Measurements from ENCODE around the gene NAA10.
"Not testable (repeated sequence)": the region's sequence is repeated elsewhere in the genome, so short reads cannot be mapped to it uniquely, and the experiment has no call there.

NAA10 gene

GRCh38 chrX:153934762-153935325, at the start of gene NAA10:
Gene NAA10, minus strand, starts transcription at chrX:153935037. Its CDS starts 133 bp downstream, at chrX:153934904.
- peak; percentile 14 for DNase-seq

GRCh38 chrX:153983321-153983801, 48.5 kb upstream of the NAA10 start:
- no peak for DNase-seq

GRCh38 chrX:153981771-153982533, 47.1 kb upstream of the NAA10 start:
- DNase-seq, result no peak

GRCh38 chrX:153981231-153981630, 46.4 kb upstream of the NAA10 start:
- no peak for DNase-seq

- DNase-seq, result not testable (repeated sequence)
Measured at GRCh38 chrX:153980394-153980793, 45.6 kb upstream of the NAA10 start.

- no peak for DNase-seq
Measured at GRCh38 chrX:153974726-153975286, 40.0 kb upstream of the NAA10 start.

GRCh38 chrX:153974003-153974725, 39.3 kb upstream of the NAA10 start:
- DNase-seq, result no peak

GRCh38 chrX:153973127-153974002, 38.5 kb upstream of the NAA10 start:
- DNase-seq, result peak; percentile 12

- DNase-seq, result peak; percentile 80
Measured at GRCh38 chrX:153972368-153973126, 37.7 kb upstream of the NAA10 start, which contains the start of gene TMEM187. Gene TMEM187, plus strand, starts transcription at chrX:153972754. Its CDS starts 9,309 bp downstream, at chrX:153982063.

- DNase-seq, result peak; percentile 76
Measured at GRCh38 chrX:153971450-153972367, 36.9 kb upstream of the NAA10 start, which contains the start of gene HCFC1. Gene HCFC1, minus strand, starts transcription at chrX:153971818. Its CDS starts 978 bp downstream, at chrX:153970840.

- DNase-seq, result peak; percentile 68
Measured at GRCh38 chrX:153971124-153971449, 36.2 kb upstream of the NAA10 start.

GRCh38 chrX:153970357-153971123, 35.7 kb upstream of the NAA10 start:
- peak; percentile 42 for DNase-seq

- no peak for DNase-seq
Measured at GRCh38 chrX:153969904-153970356, 35.1 kb upstream of the NAA10 start.

- DNase-seq, result no peak
Measured at GRCh38 chrX:153969125-153969903, 34.5 kb upstream of the NAA10 start.

GRCh38 chrX:153968754-153969124, 33.9 kb upstream of the NAA10 start:
- DNase-seq, result peak; percentile 3

GRCh38 chrX:153968255-153968654, 33.4 kb upstream of the NAA10 start:
- DNase-seq, result no peak

GRCh38 chrX:153967536-153968224, 32.8 kb upstream of the NAA10 start:
- no peak for DNase-seq

Measured in DMS79 treated with DMSO at 0.1 percent for 48 hours (cell line).